Neural cell (in vitro differentiated cells): ENCODE measurements around the gene ACAP1. TPM values are rescaled to one million over a fixed set of nuclear protein-coding genes. Genes with fewer than 3 reads are reported as not detected.

Experiments used
- H2AFZ ChIP-seq: fragments of 200-600, 300-800 bp; sonication (generic), shearing (Covaris generic); 2 replicates; pipeline ENCODE4 v1.6.0; 2014; ENCODE audit warnings: low read depth, mild to moderate bottlenecking, antibody characterized with exemption, low read length, moderate library complexity
- H3F3A ChIP-seq: fragments of 200-600 bp; shearing (Covaris generic); 2 replicates; pipeline ENCODE4 v1.6.1; 2016; ENCODE audit warnings: mild to moderate bottlenecking, moderate library complexity, mixed read lengths, antibody characterized with exemption, low read length; ENCODE audit not compliant: insufficient read depth, poor library complexity, severe bottlenecking
- H3K27ac ChIP-seq: fragments of 200-600, 300-800 bp; sonication (generic), shearing (Covaris generic); 2 replicates; pipeline ENCODE4 v1.5.1; 2014; ENCODE audit warnings: mild to moderate bottlenecking, low read length, moderate library complexity
- H3K27me3 ChIP-seq: fragments of 300-800, 200-600 bp; sonication (generic), shearing (Covaris generic); 2 replicates; pipeline ENCODE4 v1.6.0; 2014; ENCODE audit warnings: mild to moderate bottlenecking, low read depth, low read length, moderate library complexity; ENCODE audit not compliant: insufficient read depth
- H3K36me3 ChIP-seq: fragments of 300-800, 200-600 bp; sonication (generic), shearing (Covaris generic); 2 replicates; pipeline ENCODE4 v1.5.1; 2014; ENCODE audit warnings: mild to moderate bottlenecking, antibody characterized with exemption, low read length, moderate library complexity; ENCODE audit not compliant: insufficient read depth
- H3K4me2 ChIP-seq: fragments of 300-800, 200-600 bp; sonication (generic), shearing (Covaris generic); 2 replicates; pipeline ENCODE4 v1.6.0; 2014; ENCODE audit warnings: mild to moderate bottlenecking, low read length
- H3K4me3 ChIP-seq: fragments of 300-800, 200-600 bp; sonication (generic), shearing (Covaris generic); 2 replicates; pipeline ENCODE4 v1.5.1; 2014; ENCODE audit warnings: mild to moderate bottlenecking, low read length, moderate library complexity
- H3K79me2 ChIP-seq: fragments of 200-600 bp; shearing (Covaris generic); replicated peaks from 2 replicates; pipeline ENCODE4 v1.6.0; 2014; ENCODE audit warnings: mild to moderate bottlenecking, low read length, moderate library complexity; ENCODE audit not compliant: insufficient read depth
- H3K9ac ChIP-seq: fragments of 300-800, 200-600 bp; sonication (generic), shearing (Covaris generic); 2 replicates; pipeline ENCODE4 v1.6.1; 2016; ENCODE audit warnings: mild to moderate bottlenecking, low read length, mixed read lengths
- H3K9me2 ChIP-seq: fragments of 200-600 bp; shearing (Covaris generic); 2 replicates; pipeline ENCODE4 v1.6.1; 2016; ENCODE audit warnings: mild to moderate bottlenecking, low read length, mixed read lengths; ENCODE audit not compliant: insufficient read depth
- H3K9me3 ChIP-seq: fragments of 200-600, 300-800 bp; sonication (generic), shearing (Covaris generic); 2 replicates; pipeline ENCODE4 v1.6.1; 2016; ENCODE audit warnings: mild to moderate bottlenecking, mixed run types, low read length, moderate library complexity, mixed read lengths
- H4K20me1 ChIP-seq: fragments of 200-600 bp; shearing (Covaris generic); 2 replicates; pipeline ENCODE4 v1.6.1; 2016; ENCODE audit warnings: mild to moderate bottlenecking, mixed run types; ENCODE audit not compliant: insufficient read depth
- EP300 ChIP-seq: fragments of 450-650 bp; conservative IDR thresholded peaks from 2 replicates; pipeline ENCODE4 v1.6.1; 2014; ENCODE audit warnings: antibody characterized with exemption, mild to moderate bottlenecking, moderate library complexity; ENCODE audit not compliant: poor library complexity, severe bottlenecking
- EZH2 ChIP-seq: fragments of 200-600, 300-800 bp; shearing (Covaris generic), sonication (generic); IDR thresholded peaks from 2 replicates; pipeline ENCODE4 v1.6.1; 2014; ENCODE audit warnings: antibody characterized with exemption, low read length, borderline replicate concordance, mild to moderate bottlenecking; ENCODE audit not compliant: insufficient read depth, poor library complexity, severe bottlenecking
- MXI1 ChIP-seq: fragments of 450-650 bp; conservative IDR thresholded peaks from 2 replicates; pipeline ENCODE4 v1.6.1; 2014; ENCODE audit warnings: antibody characterized with exemption, mild to moderate bottlenecking; ENCODE audit not compliant: poor library complexity, severe bottlenecking
- POLR2AphosphoS5 ChIP-seq: IDR thresholded peaks from 2 replicates; pipeline ENCODE4 v1.6.1; 2012
- RAD21 ChIP-seq: fragments of 450-650 bp; conservative IDR thresholded peaks from 2 replicates; pipeline ENCODE4 v1.6.1; 2014; ENCODE audit warnings: antibody characterized with exemption, mild to moderate bottlenecking, moderate library complexity
- SMC3 ChIP-seq: fragments of 450-650 bp; conservative IDR thresholded peaks from 2 replicates; pipeline ENCODE4 v1.6.1; 2014; ENCODE audit warnings: antibody characterized with exemption, mild to moderate bottlenecking, moderate library complexity; ENCODE audit not compliant: poor library complexity
- TAF1 ChIP-seq: IDR thresholded peaks from 2 replicates; pipeline ENCODE4 v1.6.1; 2012; ENCODE audit warnings: low read depth
- polyA plus RNA-seq: library from polyadenylated mRNA; depleted of rRNA; stranded (reverse); fragments of >200 nt; gene quantifications from 2 replicates; pipeline ENCODE4 v1.2.3, GENCODE V29; 2014
- TF ChIP-seq, protein P1 (sequence below): fragments of 450-650 bp; IDR thresholded peaks from 2 replicates; pipeline ENCODE4 v1.5.1; 2014; ENCODE audit warnings: antibody characterized with exemption, mild to moderate bottlenecking, moderate library complexity; ENCODE audit not compliant: poor library complexity, severe bottlenecking
- TF ChIP-seq, protein P2 (sequence below): IDR thresholded peaks from 2 replicates; pipeline ENCODE4 v1.6.1; 2012; ENCODE audit warnings: borderline replicate concordance

The ACAP1 gene
- polyA plus RNA-seq, 1 donor from 2014 or later = 0.66 TPM

DNA sequence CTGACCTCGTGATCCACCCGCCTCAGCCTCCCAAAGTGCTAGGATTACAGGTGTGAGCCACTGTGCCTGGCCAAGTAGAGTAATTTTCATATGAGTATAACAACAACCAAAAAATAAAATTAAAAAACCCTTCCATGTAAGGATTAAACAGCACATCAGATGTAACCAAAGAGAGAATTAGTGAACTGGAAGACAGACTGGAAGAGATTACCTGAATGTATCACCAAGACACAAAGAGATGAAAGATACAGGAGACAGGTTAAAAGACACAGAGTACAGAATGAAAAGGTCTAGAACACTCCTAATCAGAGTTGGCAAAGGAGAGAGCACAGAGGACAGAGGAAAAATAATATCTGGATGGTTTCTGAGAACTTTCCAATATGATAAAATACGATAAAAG, 42.8 kb downstream of the ACAP1 start:
- H3K4me3 ChIP-seq = no peak overlapping the region
- H2AFZ ChIP-seq = no peak overlapping the region
- no peaks in the 10 kb centered on the region for H3F3A ChIP-seq
- peaks cover 33% of the 10 kb centered on the region for H3K27me3 ChIP-seq
- no peak overlapping the region for H3K27ac ChIP-seq
- H3K4me2 ChIP-seq = no peak overlapping the region
- H3K9ac ChIP-seq = no peak overlapping the region
- H3K36me3 ChIP-seq = no peaks in the 10 kb centered on the region
- H3K9me2 ChIP-seq = no peaks in the 10 kb centered on the region
- H3K9me3 ChIP-seq = peaks cover 9% of the 10 kb centered on the region
- no peaks in the 10 kb centered on the region for H3K79me2 ChIP-seq
- no peaks in the 10 kb centered on the region for H4K20me1 ChIP-seq
- TF ChIP-seq RAD21 = no peak
- no peak for TF ChIP-seq TAF1
- no peak for TF ChIP-seq EZH2
- TF ChIP-seq POLR2AphosphoS5 = no peak

GRCh38 chr17:7380321-7380720, 44.0 kb downstream of the ACAP1 start:
- no peak overlapping the region for H3K4me2 ChIP-seq
- no peaks in the 10 kb centered on the region for H3K36me3 ChIP-seq
- peaks cover 38% of the 10 kb centered on the region for H3K27me3 ChIP-seq
- TF ChIP-seq POLR2AphosphoS5 (peak; percentile 3), RAD21 (no peak), SMC3 (no peak)
- TF ChIP-seq, protein P1, sequence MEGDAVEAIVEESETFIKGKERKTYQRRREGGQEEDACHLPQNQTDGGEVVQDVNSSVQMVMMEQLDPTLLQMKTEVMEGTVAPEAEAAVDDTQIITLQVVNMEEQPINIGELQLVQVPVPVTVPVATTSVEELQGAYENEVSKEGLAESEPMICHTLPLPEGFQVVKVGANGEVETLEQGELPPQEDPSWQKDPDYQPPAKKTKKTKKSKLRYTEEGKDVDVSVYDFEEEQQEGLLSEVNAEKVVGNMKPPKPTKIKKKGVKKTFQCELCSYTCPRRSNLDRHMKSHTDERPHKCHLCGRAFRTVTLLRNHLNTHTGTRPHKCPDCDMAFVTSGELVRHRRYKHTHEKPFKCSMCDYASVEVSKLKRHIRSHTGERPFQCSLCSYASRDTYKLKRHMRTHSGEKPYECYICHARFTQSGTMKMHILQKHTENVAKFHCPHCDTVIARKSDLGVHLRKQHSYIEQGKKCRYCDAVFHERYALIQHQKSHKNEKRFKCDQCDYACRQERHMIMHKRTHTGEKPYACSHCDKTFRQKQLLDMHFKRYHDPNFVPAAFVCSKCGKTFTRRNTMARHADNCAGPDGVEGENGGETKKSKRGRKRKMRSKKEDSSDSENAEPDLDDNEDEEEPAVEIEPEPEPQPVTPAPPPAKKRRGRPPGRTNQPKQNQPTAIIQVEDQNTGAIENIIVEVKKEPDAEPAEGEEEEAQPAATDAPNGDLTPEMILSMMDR = no peak
- H3K9ac ChIP-seq = no peak overlapping the region
- H4K20me1 ChIP-seq = no peaks in the 10 kb centered on the region
- peaks cover 9% of the 10 kb centered on the region for H3K9me3 ChIP-seq
- H3F3A ChIP-seq = no peaks in the 10 kb centered on the region
- no peaks in the 10 kb centered on the region for H3K79me2 ChIP-seq
- no peak overlapping the region for H3K27ac ChIP-seq
- H3K9me2 ChIP-seq = no peaks in the 10 kb centered on the region
- H2AFZ ChIP-seq = no peak overlapping the region
- H3K4me3 ChIP-seq = peak overlapping the region; percentile 42

DNA sequence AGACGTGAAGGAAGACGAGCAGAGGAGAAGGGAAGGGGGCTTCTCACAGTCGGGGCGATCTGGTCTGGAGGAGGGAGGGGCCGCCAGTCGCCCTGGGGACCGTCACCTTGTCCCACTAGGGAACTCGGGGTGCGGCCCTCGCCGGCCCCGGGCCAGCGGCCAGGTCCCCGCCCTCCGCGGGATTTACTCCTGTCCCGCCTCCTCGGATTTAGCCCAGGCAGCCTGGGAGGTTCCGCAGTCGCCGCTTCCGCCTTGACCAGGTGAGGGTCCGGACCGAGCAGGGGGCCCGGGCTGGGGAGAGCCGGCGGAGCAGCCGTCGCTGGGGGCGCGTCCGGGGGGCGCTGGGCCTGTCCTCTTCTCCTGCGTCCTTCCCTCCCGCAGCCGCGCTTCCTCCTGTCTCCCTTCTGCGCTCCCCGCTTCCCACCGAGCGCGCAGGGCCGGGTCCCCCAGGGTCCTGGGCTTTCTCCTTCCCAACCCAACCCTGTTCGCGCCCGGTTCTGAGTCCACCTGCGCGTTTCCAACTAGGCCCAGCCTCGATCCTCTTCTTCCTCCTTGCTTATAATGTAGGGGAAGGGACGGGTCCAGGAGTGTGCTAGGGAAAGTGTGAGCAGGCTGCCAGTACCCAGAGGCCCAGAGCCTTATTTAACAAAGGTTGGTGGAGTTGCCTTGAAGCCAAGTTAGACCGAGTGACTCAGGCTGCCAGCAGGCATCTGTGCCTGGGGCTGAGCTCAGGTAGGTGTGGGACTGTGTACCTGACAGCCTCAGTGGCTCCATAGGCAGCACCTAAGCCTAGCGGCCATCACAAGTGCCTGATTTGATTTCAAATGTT, 44.7 kb downstream of the ACAP1 start, which contains the start of gene TNK1:
TSS of gene TNK1 (plus strand) at position 235 of the 829 bp plus-strand sequence. CDS start 1,838 bp downstream, outside the sequence.
- Histone ChIP-seq H3K4me2 (no peak within 1 kb of the TSS), H3K4me3 (peak within 1 kb of the TSS; percentile 42), H3K79me2 (no peaks in the 10 kb centered on the region), H3F3A (no peaks in the 10 kb centered on the region), H3K36me3 (no peaks in the 10 kb centered on the region), H3K9me3 (peaks cover 9% of the 10 kb centered on the region), H3K9ac (no peak within 1 kb of the TSS), H4K20me1 (no peaks in the 10 kb centered on the region), H3K27ac (no peak within 1 kb of the TSS), H3K9me2 (no peaks in the 10 kb centered on the region), H3K27me3 (peaks cover 38% of the 10 kb centered on the region), H2AFZ (no peak within 1 kb of the TSS)
- TF ChIP-seq TAF1 (no peak), MXI1 (no peak), RAD21 (no peak), SMC3 (no peak), EZH2 (no peak), POLR2AphosphoS5 (no peak), EP300 (no peak)
- TF ChIP-seq, protein P1 = no peak
- TF ChIP-seq, protein P2, sequence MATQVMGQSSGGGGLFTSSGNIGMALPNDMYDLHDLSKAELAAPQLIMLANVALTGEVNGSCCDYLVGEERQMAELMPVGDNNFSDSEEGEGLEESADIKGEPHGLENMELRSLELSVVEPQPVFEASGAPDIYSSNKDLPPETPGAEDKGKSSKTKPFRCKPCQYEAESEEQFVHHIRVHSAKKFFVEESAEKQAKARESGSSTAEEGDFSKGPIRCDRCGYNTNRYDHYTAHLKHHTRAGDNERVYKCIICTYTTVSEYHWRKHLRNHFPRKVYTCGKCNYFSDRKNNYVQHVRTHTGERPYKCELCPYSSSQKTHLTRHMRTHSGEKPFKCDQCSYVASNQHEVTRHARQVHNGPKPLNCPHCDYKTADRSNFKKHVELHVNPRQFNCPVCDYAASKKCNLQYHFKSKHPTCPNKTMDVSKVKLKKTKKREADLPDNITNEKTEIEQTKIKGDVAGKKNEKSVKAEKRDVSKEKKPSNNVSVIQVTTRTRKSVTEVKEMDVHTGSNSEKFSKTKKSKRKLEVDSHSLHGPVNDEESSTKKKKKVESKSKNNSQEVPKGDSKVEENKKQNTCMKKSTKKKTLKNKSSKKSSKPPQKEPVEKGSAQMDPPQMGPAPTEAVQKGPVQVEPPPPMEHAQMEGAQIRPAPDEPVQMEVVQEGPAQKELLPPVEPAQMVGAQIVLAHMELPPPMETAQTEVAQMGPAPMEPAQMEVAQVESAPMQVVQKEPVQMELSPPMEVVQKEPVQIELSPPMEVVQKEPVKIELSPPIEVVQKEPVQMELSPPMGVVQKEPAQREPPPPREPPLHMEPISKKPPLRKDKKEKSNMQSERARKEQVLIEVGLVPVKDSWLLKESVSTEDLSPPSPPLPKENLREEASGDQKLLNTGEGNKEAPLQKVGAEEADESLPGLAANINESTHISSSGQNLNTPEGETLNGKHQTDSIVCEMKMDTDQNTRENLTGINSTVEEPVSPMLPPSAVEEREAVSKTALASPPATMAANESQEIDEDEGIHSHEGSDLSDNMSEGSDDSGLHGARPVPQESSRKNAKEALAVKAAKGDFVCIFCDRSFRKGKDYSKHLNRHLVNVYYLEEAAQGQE = no peak
